ENCODE measurements around the gene BZW2. TPM values are rescaled to one million over a fixed set of nuclear protein-coding genes. Genes with fewer than 3 reads are reported as not detected.

Gene BZW2
- total and polyA plus RNA-seq, 9 donors, result 17.2 to 41.0 (median 22.5) TPM

DNA sequence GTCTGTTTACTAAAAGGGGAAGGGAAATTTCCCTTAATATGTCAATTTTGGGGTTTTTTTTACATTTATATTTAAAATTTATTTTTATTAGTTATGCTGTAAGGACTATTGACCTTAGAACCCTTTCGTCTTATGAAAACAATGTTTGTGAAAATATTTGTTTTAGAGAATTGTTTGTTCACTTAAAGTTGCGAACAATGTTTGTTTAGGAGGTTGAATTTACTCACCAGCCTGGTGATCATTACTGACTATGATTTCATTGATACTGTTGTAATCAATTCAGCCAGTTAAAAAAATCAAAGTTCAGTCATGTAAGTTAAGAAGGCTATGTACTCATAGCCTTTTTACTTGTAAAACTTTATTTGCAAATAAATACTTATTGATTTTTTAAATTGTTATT is 80.2 kb downstream of the BZW2 start:
- H3K4me3 ChIP-seq, result no peak overlapping the region
- H3K27ac ChIP-seq, result no peak overlapping the region
- DNase-seq, result no peak
- no peaks in the 10 kb centered on the region for H3K4me1 ChIP-seq (ENCODE audit: insufficient read depth)
- TF ChIP-seq EP300 (IDR thresholded peaks at IDR 0.05) (no peak), CTCF (IDR thresholded peaks at IDR 0.05) (no peak), POLR2A (IDR thresholded peaks at IDR 0.05) (no peak)
- 78 to 88% (median 85%) methylated on average over 2 of the region's 2 CpGs for WGBS, 3 donors
- no peaks in the 10 kb centered on the region for H3K9me3 ChIP-seq
- H3K27me3 ChIP-seq, result no peaks in the 10 kb centered on the region
- intact Hi-C loops (cut with DNase I), result no loop called here
- H3K36me3 ChIP-seq, result no peaks in the 10 kb centered on the region

DNA sequence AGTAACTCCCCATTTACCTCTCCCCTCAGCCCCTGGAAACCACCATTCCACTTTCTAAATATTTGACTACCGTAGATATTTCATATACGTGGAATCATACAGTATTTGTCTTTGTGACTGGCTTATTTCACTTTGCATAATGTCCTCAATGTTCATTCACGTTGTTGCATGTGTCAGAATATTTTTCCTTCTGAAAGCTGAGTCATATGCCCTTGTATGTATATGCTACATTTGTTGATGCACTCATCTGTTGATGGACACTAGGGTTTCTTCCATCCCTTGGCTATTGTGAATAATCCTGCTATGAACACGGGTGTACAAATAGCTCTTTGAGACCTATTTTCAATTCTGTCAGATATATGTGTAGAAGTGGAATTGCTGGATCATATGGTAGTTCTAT is 81.8 kb downstream of the BZW2 start:
- Histone ChIP-seq H3K27me3 (no peaks in the 10 kb centered on the region), H3K4me3 (no peak overlapping the region), H3K36me3 (no peaks in the 10 kb centered on the region), H3K9me3 (no peaks in the 10 kb centered on the region), H3K4me1 (ENCODE audit: insufficient read depth) (no peaks in the 10 kb centered on the region), H3K27ac (no peak overlapping the region)
- WGBS, 3 donors, result 88 to 97% (median 94%) methylated on average over 4 of the region's 4 CpGs
- TF ChIP-seq CTCF (IDR thresholded peaks at IDR 0.05) (no peak), EP300 (IDR thresholded peaks at IDR 0.05) (no peak), POLR2A (IDR thresholded peaks at IDR 0.05) (no peak)
- DNase-seq, result no peak
- intact Hi-C loops (cut with DNase I), result no loop called here

DNA sequence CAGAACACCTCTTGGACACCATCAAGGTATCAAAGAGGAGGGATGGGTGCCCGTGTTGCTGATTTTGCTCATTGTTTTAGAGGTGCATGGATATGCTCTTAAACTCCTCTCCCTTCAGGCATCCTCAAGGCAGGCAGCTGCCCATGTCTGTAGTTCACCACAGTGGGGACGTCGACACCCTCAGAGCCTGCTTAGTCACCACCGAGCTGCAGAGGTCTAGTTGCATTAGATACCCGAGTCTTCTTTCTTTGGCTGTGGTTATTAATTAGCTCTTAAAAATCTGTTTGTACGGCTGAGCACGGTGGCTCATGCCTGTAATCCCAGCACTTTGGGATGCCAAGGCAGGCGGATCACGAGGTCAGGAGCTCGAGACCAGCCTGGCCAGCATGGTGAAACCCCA is 82.8 kb downstream of the BZW2 start:
- TF ChIP-seq POLR2A (IDR thresholded peaks at IDR 0.05), result no peak
- TF ChIP-seq CTCF (IDR thresholded peaks at IDR 0.05), result no peak
- no peak for TF ChIP-seq EP300 (IDR thresholded peaks at IDR 0.05)
- H3K4me3 ChIP-seq, result no peak overlapping the region
- H3K9me3 ChIP-seq, result no peaks in the 10 kb centered on the region
- no peaks in the 10 kb centered on the region for H3K27me3 ChIP-seq
- intact Hi-C loops (cut with DNase I), result no loop called here
- no peak overlapping the region for H3K27ac ChIP-seq
- no peak for DNase-seq
- H3K36me3 ChIP-seq, result no peaks in the 10 kb centered on the region
- WGBS, 3 donors, result 89 to 94% (median 94%) methylated on average over 10 of the region's 10 CpGs
- H3K4me1 ChIP-seq (ENCODE audit: insufficient read depth), result no peaks in the 10 kb centered on the region

DNA sequence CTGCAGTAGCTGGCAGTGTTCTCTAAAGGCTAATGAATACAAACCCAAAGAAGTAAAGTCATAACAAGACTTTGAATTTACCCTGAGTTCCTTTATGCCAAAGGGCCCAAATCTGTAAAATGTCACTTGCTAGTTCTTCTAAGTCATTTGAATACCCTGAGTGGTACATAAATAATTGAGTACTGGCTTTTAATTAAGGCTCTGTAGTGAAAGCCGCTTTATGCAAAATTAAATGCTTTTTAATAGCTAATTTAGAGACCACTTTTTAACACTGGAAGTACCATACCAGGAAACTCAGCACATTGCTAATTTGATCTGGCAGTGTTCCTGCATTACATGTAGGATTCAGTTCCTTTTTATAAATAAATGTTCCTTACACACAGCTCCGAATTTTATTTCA is 83.6 kb downstream of the BZW2 start:
- DNase-seq, result no peak
- Histone ChIP-seq H3K36me3 (no peaks in the 10 kb centered on the region), H3K4me3 (no peak overlapping the region), H3K27me3 (no peaks in the 10 kb centered on the region), H3K4me1 (ENCODE audit: insufficient read depth) (no peaks in the 10 kb centered on the region), H3K9me3 (no peaks in the 10 kb centered on the region), H3K27ac (no peak overlapping the region)
- TF ChIP-seq POLR2A (IDR thresholded peaks at IDR 0.05) (no peak), EP300 (IDR thresholded peaks at IDR 0.05) (no peak), CTCF (IDR thresholded peaks at IDR 0.05) (no peak)
- 83 to 85% (median 85%) methylated on average over 2 of the region's 2 CpGs for WGBS, 3 donors
- intact Hi-C loops (cut with DNase I), result no loop called here

DNA sequence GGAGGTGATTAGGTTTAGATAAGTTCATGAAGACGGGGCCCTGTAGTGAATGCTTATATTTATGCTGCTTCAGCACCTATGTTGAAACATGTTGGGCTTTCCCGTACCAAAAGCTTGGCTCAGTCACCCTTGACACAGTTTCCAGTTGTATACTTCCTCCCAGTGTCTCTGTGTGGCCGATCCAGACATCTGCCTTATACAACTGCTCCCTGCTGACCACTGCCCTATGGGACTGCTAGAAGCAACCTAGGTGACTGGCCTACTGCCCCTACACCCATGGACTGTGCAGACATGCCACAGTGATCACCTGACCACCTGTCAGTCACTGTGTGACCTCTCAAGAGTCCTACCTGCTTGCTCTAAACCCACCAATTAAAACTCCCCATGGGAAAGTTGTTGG is 85.0 kb downstream of the BZW2 start:
- no peaks in the 10 kb centered on the region for H3K27me3 ChIP-seq
- H3K9me3 ChIP-seq, result no peaks in the 10 kb centered on the region
- no peaks in the 10 kb centered on the region for H3K4me1 ChIP-seq (ENCODE audit: insufficient read depth)
- TF ChIP-seq EP300 (IDR thresholded peaks at IDR 0.05) (no peak), POLR2A (IDR thresholded peaks at IDR 0.05) (no peak), CTCF (IDR thresholded peaks at IDR 0.05) (no peak)
- 78 to 84% (median 79%) methylated on average over 3 of the region's 3 CpGs for WGBS, 3 donors
- intact Hi-C loops (cut with DNase I), result no loop called here
- no peak overlapping the region for H3K4me3 ChIP-seq
- no peak for DNase-seq
- H3K36me3 ChIP-seq, result no peaks in the 10 kb centered on the region
- H3K27ac ChIP-seq, result no peak overlapping the region
